HepG2 (cell line): ENCODE results near the gene LRRC73. TPM values are rescaled to one million over a fixed set of nuclear protein-coding genes. Genes with fewer than 3 reads are reported as not detected.

Experiments used
- BHLHE40 ChIP-seq: IDR thresholded peaks from 2 replicates; pipeline ENCODE4 v1.6.1; 2011; ENCODE audit warnings: low read length, improper control_type of control experiment
- CENPT ChIP-seq: sonication (generic); formaldehyde crosslinking; IDR thresholded peaks from 2 replicates; pipeline ENCODE4 v1.8.0; 2022; ENCODE audit warnings: low read depth, mild to moderate bottlenecking, moderate library complexity, missing genetic modification reagents
- CHD2 ChIP-seq: IDR thresholded peaks from 2 replicates; pipeline ENCODE4 v1.6.1; 2011; ENCODE audit warnings: low read depth, low read length, improper control_type of control experiment
- EZH2 ChIP-seq: conservative IDR thresholded peaks from 2 replicates; pipeline ENCODE4 v1.6.1; 2012; ENCODE audit warnings: mild to moderate bottlenecking, low read depth, low read length, moderate library complexity
- HNRNPL ChIP-seq: fragments of 200-400 bp; formaldehyde crosslinking; IDR thresholded peaks from 2 replicates; pipeline ENCODE4 v1.6.1; 2017; ENCODE audit warnings: mild to moderate bottlenecking, low read depth, low read length
- MAFK ChIP-seq, 2 experiments: IDR thresholded peaks in 1 of 2; conservative IDR thresholded peaks in 1 of 2; 2 replicates each; pipeline ENCODE4 v1.6.1; 2011; ENCODE audit warnings: improper control_type of control experiment in 2 of 2, low read length in 2 of 2
- NFKB2 ChIP-seq: sonication (generic); formaldehyde crosslinking; IDR thresholded peaks from 2 replicates; pipeline ENCODE4 v1.4.0; 2020; ENCODE audit warnings: missing genetic modification reagents, borderline replicate concordance
- RELA ChIP-seq: sonication (generic); formaldehyde crosslinking; IDR thresholded peaks from 2 replicates; pipeline ENCODE4 v1.4.0; 2020; ENCODE audit warnings: missing genetic modification reagents
- TOE1 ChIP-seq: sonication (generic); formaldehyde crosslinking; IDR thresholded peaks from 2 replicates; pipeline ENCODE4 v1.4.0; 2020; ENCODE audit warnings: mild to moderate bottlenecking, missing genetic modification reagents
- XRCC5 ChIP-seq: fragments of 200-400 bp; formaldehyde crosslinking; optimal IDR thresholded peaks from 2 replicates; pipeline ENCODE3; 2017; ENCODE audit warnings: mild to moderate bottlenecking, low read length
- ZMAT3 ChIP-seq: sonication (generic); formaldehyde crosslinking; conservative IDR thresholded peaks from 2 replicates; pipeline ENCODE4 v1.7.0; 2021; ENCODE audit warnings: missing genetic modification reagents
- ZNF205 ChIP-seq: IDR thresholded peaks from 2 replicates; pipeline ENCODE4 v1.6.1; 2018; ENCODE audit warnings: missing biosample characterization, missing genetic modification reagents
- ZNF446 ChIP-seq: sonication (generic); formaldehyde crosslinking; IDR thresholded peaks from 2 replicates; pipeline ENCODE4 v1.5.0; 2020; ENCODE audit warnings: mild to moderate bottlenecking, missing genetic modification reagents
- ZNF556 ChIP-seq: sonication (generic); formaldehyde crosslinking; IDR thresholded peaks from 2 replicates; pipeline ENCODE4 v1.4.0; 2020; ENCODE audit warnings: mild to moderate bottlenecking, missing genetic modification reagents, borderline replicate concordance
- ZNF660 ChIP-seq: sonication (generic); formaldehyde crosslinking; IDR thresholded peaks from 2 replicates; pipeline ENCODE4 v1.5.1; 2020; ENCODE audit warnings: mild to moderate bottlenecking, low read depth, missing genetic modification reagents, borderline replicate concordance
- polyA plus RNA-seq, 8 experiments: library from polyadenylated mRNA; depleted of rRNA in 3 of 8; stranded (reverse) in 7 of 8; unstranded in 1 of 8; fragments of >200 nt; fragmentation: Illumina TruSeq in 4 of 8; extraction: Trizol in 4 of 8; gene quantifications; 2 replicates each; pipeline versions ENCODE4 v1.2.1 to v1.2.3, GENCODE V29; 2011 to 2016; ENCODE audit warnings: low read depth in 4 of 8, missing spikeins in 1 of 8, mixed read lengths in 1 of 8; ENCODE audit not compliant: insufficient read depth in 1 of 8
- total RNA-seq, 5 experiments: library from RNA; depleted of rRNA; stranded (reverse); fragments of >200 nt; fragmentation: Illumina TruSeq; extraction: Trizol; gene quantifications; 2 replicates each; pipeline ENCODE4 v1.2.3, GENCODE V29; 2016; ENCODE audit warnings: low read depth in 1 of 5
- TF ChIP-seq, protein P1 (sequence below): sonication (generic); formaldehyde crosslinking; IDR thresholded peaks from 2 replicates; pipeline ENCODE4 v1.4.0; 2020; ENCODE audit warnings: missing genetic modification reagents
- TF ChIP-seq, protein P2 (sequence below): sonication (generic); formaldehyde crosslinking; conservative IDR thresholded peaks from 2 replicates; pipeline ENCODE4 v1.4.0; 2020; ENCODE audit warnings: missing genetic modification reagents
- TF ChIP-seq, protein P3 (sequence below): IDR thresholded peaks from 2 replicates; pipeline ENCODE4 v1.6.1; 2018; ENCODE audit warnings: missing genetic modification reagents, mild to moderate bottlenecking, missing compliant biosample characterization
- TF ChIP-seq, protein P4 (sequence below): IDR thresholded peaks from 2 replicates; pipeline ENCODE4 v1.6.1; 2016; ENCODE audit warnings: missing compliant biosample characterization, missing genetic modification reagents, borderline replicate concordance
- TF ChIP-seq, protein P5 (sequence below): sonication (generic); formaldehyde crosslinking; IDR thresholded peaks from 2 replicates; pipeline ENCODE4 v1.4.0; 2020; ENCODE audit warnings: mild to moderate bottlenecking, missing genetic modification reagents

LRRC73 gene
- total and polyA plus RNA-seq, 2 of the 13 experiments (the other 11 are each of a cell fraction or from before 2014, with no cell fraction given): 0.11 to 0.12 TPM

DNA sequence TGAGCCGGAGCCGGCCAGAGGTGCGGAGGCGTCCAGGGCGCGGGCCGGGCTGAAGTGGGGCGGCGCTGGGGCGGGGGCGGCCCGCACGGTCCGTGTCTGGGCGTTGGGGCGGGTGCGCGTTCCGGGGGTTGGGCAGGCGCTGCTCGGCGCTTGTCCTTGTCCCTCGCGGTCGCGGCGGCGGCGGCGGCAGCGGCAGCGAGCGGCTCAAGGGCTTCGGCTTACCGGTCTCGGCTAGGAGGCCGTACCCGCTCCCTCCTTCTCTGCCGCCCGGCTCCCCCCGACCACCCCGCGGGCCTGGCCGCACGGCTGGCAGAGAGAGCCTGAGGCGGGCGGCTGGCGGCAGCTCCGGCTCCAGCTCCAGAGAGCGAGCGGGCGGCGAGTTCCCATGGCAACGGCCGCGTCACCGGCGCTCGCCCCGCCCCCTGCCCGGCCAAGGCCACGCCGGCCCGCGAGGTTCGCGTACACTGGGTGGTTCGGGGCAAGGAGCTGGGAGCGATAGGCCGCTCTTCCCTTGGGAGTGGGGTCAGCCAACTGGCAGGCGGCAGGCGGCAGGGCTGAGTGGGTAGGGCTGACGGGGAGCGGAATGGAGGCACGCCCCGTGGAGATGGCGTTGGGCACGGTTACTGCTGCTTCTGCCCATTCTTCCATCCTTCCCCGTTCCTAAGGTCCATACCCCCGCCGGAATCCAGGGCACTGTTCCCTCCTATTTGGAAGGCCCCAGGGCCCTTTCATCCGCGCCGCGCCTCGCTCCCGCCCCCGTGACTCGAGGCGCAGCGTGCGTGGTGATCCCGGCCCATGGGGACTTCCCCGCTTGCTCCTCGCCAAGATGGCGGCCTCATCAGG lies at the start of gene LRRC73 (continued):
- TF ChIP-seq NFKB2 (CRISPR knock-in tag) (peak; percentile 45; the same call in 1 of the 2 replicates), CENPT (CRISPR knock-in tag) (peak; percentile 84), HNRNPL (0 out of 2 replicates have a peak, but pooled peaks have one; percentile 32), ZNF556 (0 out of 2 replicates have a peak, but pooled peaks have one; percentile 69), EZH2 (no peak), ZNF446 (peak; percentile 85; the same call in 1 of the 2 replicates), TOE1 (CRISPR knock-in tag) (no peak), ZNF205 (CRISPR knock-in tag) (peak; percentile 65; the same call in 1 of the 2 replicates), ZMAT3 (CRISPR knock-in tag) (no peak; the same call in 1 of the 2 replicates), BHLHE40 (0 out of 2 replicates have a peak, but pooled peaks have one; percentile 8), RELA (CRISPR knock-in tag) (no peak), MAFK (conservative IDR thresholded peaks at IDR 0.05 in 1 of 2, IDR thresholded peaks at IDR 0.05 in 1 of 2; ENCODE audit: low read length in 2 of 2) (no peak), ZNF660 (CRISPR knock-in tag) (peak; percentile 86; the same call in 1 of the 2 replicates), CHD2 (peak; percentile 40; the same call in 1 of the 2 replicates), XRCC5 (peak; percentile 73)
- TF ChIP-seq, protein P1, sequence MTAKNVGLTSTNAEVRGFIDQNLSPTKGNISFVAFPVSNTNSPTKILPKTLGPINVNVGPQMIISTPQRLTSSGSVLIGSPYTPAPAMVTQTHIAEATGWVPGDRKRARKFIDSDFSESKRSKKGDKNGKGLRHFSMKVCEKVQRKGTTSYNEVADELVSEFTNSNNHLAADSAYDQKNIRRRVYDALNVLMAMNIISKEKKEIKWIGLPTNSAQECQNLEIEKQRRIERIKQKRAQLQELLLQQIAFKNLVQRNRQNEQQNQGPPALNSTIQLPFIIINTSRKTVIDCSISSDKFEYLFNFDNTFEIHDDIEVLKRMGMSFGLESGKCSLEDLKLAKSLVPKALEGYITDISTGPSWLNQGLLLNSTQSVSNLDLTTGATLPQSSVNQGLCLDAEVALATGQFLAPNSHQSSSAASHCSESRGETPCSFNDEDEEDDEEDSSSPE (CRISPR knock-in tag): 0 out of 2 replicates have a peak, but pooled peaks have one; percentile 17
- TF ChIP-seq, protein P2, sequence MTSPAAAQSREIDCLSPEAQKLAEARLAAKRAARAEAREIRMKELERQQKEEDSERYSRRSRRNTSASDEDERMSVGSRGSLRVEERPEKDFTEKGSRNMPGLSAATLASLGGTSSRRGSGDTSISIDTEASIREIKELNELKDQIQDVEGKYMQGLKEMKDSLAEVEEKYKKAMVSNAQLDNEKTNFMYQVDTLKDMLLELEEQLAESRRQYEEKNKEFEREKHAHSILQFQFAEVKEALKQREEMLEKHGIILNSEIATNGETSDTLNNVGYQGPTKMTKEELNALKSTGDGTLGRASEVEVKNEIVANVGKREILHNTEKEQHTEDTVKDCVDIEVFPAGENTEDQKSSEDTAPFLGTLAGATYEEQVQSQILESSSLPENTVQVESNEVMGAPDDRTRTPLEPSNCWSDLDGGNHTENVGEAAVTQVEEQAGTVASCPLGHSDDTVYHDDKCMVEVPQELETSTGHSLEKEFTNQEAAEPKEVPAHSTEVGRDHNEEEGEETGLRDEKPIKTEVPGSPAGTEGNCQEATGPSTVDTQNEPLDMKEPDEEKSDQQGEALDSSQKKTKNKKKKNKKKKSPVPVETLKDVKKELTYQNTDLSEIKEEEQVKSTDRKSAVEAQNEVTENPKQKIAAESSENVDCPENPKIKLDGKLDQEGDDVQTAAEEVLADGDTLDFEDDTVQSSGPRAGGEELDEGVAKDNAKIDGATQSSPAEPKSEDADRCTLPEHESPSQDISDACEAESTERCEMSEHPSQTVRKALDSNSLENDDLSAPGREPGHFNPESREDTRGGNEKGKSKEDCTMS (CRISPR knock-in tag): no peak
- TF ChIP-seq, protein P3, sequence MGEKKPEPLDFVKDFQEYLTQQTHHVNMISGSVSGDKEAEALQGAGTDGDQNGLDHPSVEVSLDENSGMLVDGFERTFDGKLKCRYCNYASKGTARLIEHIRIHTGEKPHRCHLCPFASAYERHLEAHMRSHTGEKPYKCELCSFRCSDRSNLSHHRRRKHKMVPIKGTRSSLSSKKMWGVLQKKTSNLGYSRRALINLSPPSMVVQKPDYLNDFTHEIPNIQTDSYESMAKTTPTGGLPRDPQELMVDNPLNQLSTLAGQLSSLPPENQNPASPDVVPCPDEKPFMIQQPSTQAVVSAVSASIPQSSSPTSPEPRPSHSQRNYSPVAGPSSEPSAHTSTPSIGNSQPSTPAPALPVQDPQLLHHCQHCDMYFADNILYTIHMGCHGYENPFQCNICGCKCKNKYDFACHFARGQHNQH (CRISPR knock-in tag): 0 out of 2 replicates have a peak, but pooled peaks have one; percentile 38
- TF ChIP-seq, protein P4, sequence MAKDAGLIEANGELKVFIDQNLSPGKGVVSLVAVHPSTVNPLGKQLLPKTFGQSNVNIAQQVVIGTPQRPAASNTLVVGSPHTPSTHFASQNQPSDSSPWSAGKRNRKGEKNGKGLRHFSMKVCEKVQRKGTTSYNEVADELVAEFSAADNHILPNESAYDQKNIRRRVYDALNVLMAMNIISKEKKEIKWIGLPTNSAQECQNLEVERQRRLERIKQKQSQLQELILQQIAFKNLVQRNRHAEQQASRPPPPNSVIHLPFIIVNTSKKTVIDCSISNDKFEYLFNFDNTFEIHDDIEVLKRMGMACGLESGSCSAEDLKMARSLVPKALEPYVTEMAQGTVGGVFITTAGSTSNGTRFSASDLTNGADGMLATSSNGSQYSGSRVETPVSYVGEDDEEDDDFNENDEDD (CRISPR knock-in tag): peak; percentile 27; the same call in 1 of the 2 replicates
- TF ChIP-seq, protein P5, sequence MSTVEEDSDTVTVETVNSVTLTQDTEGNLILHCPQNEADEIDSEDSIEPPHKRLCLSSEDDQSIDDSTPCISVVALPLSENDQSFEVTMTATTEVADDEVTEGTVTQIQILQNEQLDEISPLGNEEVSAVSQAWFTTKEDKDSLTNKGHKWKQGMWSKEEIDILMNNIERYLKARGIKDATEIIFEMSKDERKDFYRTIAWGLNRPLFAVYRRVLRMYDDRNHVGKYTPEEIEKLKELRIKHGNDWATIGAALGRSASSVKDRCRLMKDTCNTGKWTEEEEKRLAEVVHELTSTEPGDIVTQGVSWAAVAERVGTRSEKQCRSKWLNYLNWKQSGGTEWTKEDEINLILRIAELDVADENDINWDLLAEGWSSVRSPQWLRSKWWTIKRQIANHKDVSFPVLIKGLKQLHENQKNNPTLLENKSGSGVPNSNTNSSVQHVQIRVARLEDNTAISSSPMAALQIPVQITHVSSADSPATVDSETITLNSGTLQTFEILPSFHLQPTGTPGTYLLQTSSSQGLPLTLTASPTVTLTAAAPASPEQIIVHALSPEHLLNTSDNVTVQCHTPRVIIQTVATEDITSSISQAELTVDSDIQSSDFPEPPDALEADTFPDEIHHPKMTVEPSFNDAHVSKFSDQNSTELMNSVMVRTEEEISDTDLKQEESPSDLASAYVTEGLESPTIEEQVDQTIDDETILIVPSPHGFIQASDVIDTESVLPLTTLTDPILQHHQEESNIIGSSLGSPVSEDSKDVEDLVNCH (CRISPR knock-in tag): no peak
